ENCODE measurements around the gene DSN1. TPM values are rescaled to one million over a fixed set of nuclear protein-coding genes. Genes with fewer than 3 reads are reported as not detected.

The DSN1 gene
- total and polyA plus RNA-seq, 2 donors (not counting 3 experiments of a cell fraction or from before 2014, with no cell fraction given) = 11.0 to 25.0 TPM

GRCh38 chr20:36777167-36777566 lies 3.6 kb upstream of the DSN1 start:
- dilution Hi-C loops (cut with MboI; ENCODE audit: extremely low pct_ligation_motif_present, low sequenced_read_pairs) (no loop called here), intact Hi-C loops (cut with micrococcal nuclease) (no loop called here)

More at GRCh38 chr20:36777167-36777566, 3.6 kb upstream of the DSN1 start:
- H3K27me3 ChIP-seq (ENCODE audit: control insufficient read depth in 2 of 2, insufficient read depth in 2 of 2, low read length in 2 of 2) = no peaks in the 10 kb centered on the region
- TF ChIP-seq CTCF (IDR thresholded peaks at IDR 0.05; ENCODE audit: extremely low read depth in 1 of 2, insufficient read depth in 1 of 2, low read depth in 1 of 2, low read length in 2 of 2) (no peak), POLR2AphosphoS5 (IDR thresholded peaks at IDR 0.05; ENCODE audit: insufficient read depth, low read depth, low read length) (no peak), JUN (IDR thresholded peaks at IDR 0.05; ENCODE audit: borderline replicate concordance, insufficient read depth, insufficient read length, low read depth) (no peak), MYC (IDR thresholded peaks at IDR 0.05; ENCODE audit: low read depth, low read length) (no peak), FOS (IDR thresholded peaks at IDR 0.05; ENCODE audit: borderline replicate concordance, insufficient read depth, low read length) (no peak), POLR2A (IDR thresholded peaks at IDR 0.05; ENCODE audit: low read depth, low read length) (no peak), EZH2 (IDR thresholded peaks at IDR 0.05; ENCODE audit: borderline replicate concordance, low read depth, low read length, severe bottlenecking) (no peak), GATA2 (IDR thresholded peaks at IDR 0.05; ENCODE audit: insufficient read depth, insufficient read length, low read depth, low read length) (no peak)
- TF ChIP-seq, protein P1, sequence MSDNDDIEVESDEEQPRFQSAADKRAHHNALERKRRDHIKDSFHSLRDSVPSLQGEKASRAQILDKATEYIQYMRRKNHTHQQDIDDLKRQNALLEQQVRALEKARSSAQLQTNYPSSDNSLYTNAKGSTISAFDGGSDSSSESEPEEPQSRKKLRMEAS (IDR thresholded peaks at IDR 0.05; ENCODE audit: insufficient read depth, insufficient read length) = no peak
- no peak overlapping the region for H3K4me3 ChIP-seq (replicated peaks in 1 of 3; ENCODE audit: insufficient read depth in 1 of 3, low read depth in 1 of 3, low read length in 3 of 3)
- peaks cover 10% of the 10 kb centered on the region for H3K79me2 ChIP-seq (ENCODE audit: control insufficient read depth, insufficient read depth, low read length)
- POLR2A ChIA-PET = no interaction called here
- H3K9me3 ChIP-seq (replicated peaks; ENCODE audit: control insufficient read depth, insufficient read depth, low read length) = no peaks in the 10 kb centered on the region
- H3K36me3 ChIP-seq (ENCODE audit: control insufficient read depth in 2 of 2, extremely low read depth in 1 of 2, insufficient read depth in 2 of 2, low read length in 2 of 2) = no peaks in the 10 kb centered on the region
- no peaks in the 10 kb centered on the region for H3K9me1 ChIP-seq (replicated peaks; ENCODE audit: control insufficient read depth, extremely low read depth, insufficient read depth, low read length)
- H3K9ac ChIP-seq (replicated peaks; ENCODE audit: extremely low read depth, insufficient read depth, low read length) = no peak overlapping the region
- FAIRE-seq (no peak), DNase-seq (ENCODE audit: low read depth, low spot score) (no peak)
- no peak overlapping the region for H2AFZ ChIP-seq (ENCODE audit: low read depth, low read length)
- no peak overlapping the region for H3K27ac ChIP-seq (ENCODE audit: insufficient read depth, low read depth, low read length)
- peaks cover 9% of the 10 kb centered on the region for H3K4me1 ChIP-seq (ENCODE audit: control insufficient read depth, extremely low read depth, insufficient read depth, low read length)
- no TSS peak for BruUV-seq (replicated peaks)
- H4K20me1 ChIP-seq (replicated peaks; ENCODE audit: control insufficient read depth, extremely low read depth, insufficient read depth, low read length) = no peaks in the 10 kb centered on the region
- CTCF ChIA-PET = interaction anchor here (1.2 to 1.5 kb wide), 3 partner anchors 9 to 164 kb away, joined by 3 to 4 read pairs (median 3); a partner anchor contains a TSS
- no peak overlapping the region for H3K4me2 ChIP-seq (ENCODE audit: insufficient read depth, low read length)
